NK-92 (cell line): ENCODE results near the gene PPP2R3B.
"Not testable (repeated sequence)": the region's sequence is repeated elsewhere in the genome, so short reads cannot be mapped to it uniquely, and the experiment has no call there.

Experiments used
- DNase-seq: peaks from one replicate; lab custom pipeline; 2025; ENCODE audit not compliant: unreplicated experiment; lab: John Stamatoyannopoulos, UW

PPP2R3B gene

DNA sequence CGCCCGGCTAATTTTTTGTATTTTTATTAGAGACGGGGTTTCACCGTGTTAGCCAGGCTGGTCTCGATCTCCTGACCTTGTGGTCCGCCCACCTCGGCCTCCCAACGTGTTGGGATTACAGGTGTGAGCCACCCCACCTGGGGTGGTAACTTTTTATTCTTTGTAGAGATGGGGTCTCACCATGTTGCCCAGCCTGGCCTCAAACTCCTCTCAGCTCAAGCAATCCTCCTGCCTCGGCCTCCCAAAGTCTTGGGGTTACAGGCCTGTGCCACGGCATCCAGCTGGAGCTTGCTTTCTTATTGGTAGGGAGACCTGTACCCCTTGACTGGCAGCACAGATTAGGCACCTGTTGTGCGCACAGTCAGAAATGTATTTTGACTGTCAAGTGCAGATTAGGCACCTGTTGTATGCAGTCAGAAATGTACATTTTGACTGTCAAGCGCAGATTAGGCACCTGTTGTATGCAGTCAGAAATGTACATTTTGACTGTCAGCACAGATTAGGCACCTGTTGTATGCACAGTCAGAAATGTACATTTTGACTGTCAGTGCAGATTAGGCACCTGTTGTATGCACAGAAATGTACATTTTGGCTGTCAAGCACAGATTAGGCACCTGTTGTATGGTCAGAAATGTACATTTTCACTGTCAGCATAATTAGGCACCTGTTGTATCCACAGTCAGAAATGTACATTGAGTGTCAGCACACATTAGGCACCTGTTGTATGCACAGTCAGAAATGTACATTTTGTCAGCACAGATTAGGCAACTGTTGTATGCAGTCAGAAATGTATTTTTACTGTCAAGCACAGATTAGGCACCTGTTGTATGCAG is 80.7 kb downstream of the PPP2R3B start:
- DNase-seq = not testable (repeated sequence)

- DNase-seq = no peak
Observed at GRCh38 chrX:302975-303374, 83.7 kb downstream of the PPP2R3B start.

DNA sequence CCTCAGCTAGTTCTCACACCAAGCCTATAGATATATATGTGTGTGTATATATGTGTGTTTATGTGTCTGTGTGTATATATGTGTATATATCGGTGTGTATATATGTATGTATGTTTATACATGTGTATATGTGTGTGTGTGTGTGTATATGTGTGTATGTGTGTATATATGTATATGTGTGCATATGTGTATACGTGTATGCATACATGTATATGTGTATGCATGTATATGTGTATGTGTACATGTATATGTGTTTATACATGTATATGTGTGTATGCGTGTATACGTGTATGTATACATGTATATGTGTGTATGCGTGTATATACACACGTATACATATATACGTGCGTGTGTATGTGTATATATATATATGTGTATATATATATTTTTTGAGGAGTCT is 86.4 kb downstream of the PPP2R3B start:
- no peak for DNase-seq

GRCh38 chrX:298993-299392 is 87.7 kb downstream of the PPP2R3B start:
- DNase-seq = no peak

- no peak for DNase-seq
Observed at GRCh38 chrX:295136-295535, 91.6 kb downstream of the PPP2R3B start.

GRCh38 chrX:292900-293897 is 93.5 kb downstream of the PPP2R3B start:
- DNase-seq = no peak

DNA sequence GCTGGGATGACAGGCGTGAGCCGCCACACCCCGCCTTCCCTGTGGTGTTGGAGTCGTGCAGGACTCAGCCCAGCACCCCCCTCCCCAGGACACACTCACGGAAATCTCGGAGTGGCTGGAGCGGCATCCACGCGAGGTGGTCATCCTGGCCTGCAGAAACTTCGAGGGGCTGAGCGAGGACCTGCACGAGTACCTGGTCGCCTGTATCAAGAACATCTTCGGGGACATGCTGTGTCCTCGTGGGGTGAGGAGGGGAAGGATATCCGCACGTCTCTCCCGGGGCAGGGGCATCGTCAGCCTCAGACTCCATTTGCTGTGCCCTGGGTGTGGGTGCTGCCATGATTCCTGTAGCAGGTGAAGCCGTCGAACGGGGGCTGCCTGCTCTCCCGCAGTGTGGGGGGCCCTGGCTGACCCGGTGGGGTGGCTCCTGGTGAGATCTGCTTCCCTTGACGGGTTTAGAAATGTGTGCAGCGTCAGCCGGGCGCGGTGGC is 95.3 kb downstream of the PPP2R3B start:
- no peak for DNase-seq

GRCh38 chrX:290476-291166 is 96.1 kb downstream of the PPP2R3B start:
- DNase-seq = no peak

GRCh38 chrX:288561-288991 is 98.1 kb downstream of the PPP2R3B start:
- no peak for DNase-seq

- DNase-seq = no peak
Observed at GRCh38 chrX:287670-288069, 99.0 kb downstream of the PPP2R3B start.

DNA sequence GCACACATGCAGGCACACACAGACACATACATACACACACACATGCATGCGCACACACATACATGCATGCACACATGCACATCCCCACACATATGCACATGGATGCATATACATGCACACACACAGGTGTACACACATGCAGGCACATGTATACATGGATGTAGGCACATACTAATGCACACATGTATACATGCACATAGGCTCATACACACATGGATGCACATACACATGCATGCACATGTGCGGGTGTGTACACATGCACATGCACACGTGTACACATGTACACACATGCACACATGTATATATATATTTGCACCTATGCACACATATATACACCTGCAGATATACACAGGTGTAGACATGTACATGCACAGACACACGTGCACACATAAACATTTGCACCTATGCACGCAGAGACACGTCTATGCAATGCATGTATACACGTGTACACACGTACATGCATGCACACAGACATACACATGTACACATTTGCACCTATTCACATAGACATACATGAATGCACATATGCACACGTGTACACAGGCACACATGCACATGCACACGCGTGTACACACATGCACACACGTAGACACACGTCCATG is 101.5 kb downstream of the PPP2R3B start:
- DNase-seq = no peak
